Measurements from ENCODE around the gene SPRR2F. TPM values are rescaled to one million over a fixed set of nuclear protein-coding genes. Genes with fewer than 3 reads are reported as not detected.
"Not testable (repeated sequence)": the region's sequence is repeated elsewhere in the genome, so short reads cannot be mapped to it uniquely, and the experiment has no call there.

The SPRR2F gene
- total and polyA plus RNA-seq, 11 donors = 5.5 TPM; not detected in 10

DNA sequence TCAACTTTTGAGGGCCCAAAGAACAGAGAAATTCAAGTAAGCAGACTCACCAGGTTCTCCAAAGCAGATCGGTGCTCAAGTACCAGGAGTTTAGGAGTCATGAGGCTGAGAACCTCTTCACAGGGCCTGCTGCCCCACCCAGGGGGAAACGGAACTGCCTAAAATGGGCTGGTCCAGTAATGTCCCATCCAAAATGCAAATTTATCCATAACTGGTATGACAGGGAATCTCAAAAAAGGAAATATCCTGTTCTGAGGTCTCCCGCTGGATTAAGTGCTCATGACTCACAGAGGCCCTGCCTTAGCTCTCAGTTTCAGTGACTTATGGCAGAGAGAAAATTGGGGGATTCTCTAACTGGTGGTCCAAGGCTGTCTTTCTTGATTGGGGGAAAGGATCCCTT lies 28.1 kb upstream of the SPRR2F start:
- Histone ChIP-seq H3K4me3 (no peak overlapping the region), H3K9me3 (no peaks in the 10 kb centered on the region), H3K36me3 (no peaks in the 10 kb centered on the region), H3K4me1 (no peaks in the 10 kb centered on the region), H3K27me3 (peaks cover 0 to 3% (median 0%) of the 10 kb centered on the region in 9 donors), H3K27ac (no peak overlapping the region)
- no peak for TF ChIP-seq POLR2A (IDR thresholded peaks at IDR 0.05)
- TF ChIP-seq, protein P1, sequence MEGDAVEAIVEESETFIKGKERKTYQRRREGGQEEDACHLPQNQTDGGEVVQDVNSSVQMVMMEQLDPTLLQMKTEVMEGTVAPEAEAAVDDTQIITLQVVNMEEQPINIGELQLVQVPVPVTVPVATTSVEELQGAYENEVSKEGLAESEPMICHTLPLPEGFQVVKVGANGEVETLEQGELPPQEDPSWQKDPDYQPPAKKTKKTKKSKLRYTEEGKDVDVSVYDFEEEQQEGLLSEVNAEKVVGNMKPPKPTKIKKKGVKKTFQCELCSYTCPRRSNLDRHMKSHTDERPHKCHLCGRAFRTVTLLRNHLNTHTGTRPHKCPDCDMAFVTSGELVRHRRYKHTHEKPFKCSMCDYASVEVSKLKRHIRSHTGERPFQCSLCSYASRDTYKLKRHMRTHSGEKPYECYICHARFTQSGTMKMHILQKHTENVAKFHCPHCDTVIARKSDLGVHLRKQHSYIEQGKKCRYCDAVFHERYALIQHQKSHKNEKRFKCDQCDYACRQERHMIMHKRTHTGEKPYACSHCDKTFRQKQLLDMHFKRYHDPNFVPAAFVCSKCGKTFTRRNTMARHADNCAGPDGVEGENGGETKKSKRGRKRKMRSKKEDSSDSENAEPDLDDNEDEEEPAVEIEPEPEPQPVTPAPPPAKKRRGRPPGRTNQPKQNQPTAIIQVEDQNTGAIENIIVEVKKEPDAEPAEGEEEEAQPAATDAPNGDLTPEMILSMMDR (IDR thresholded peaks at IDR 0.05) = no peak
- no peak for ATAC-seq
- 81 to 89% (median 84%) methylated on average over 3 of the region's 3 CpGs for WGBS, 4 donors
- intact Hi-C loops (cut with DNase I) = no loop called here
- no peak for DNase-seq

DNA sequence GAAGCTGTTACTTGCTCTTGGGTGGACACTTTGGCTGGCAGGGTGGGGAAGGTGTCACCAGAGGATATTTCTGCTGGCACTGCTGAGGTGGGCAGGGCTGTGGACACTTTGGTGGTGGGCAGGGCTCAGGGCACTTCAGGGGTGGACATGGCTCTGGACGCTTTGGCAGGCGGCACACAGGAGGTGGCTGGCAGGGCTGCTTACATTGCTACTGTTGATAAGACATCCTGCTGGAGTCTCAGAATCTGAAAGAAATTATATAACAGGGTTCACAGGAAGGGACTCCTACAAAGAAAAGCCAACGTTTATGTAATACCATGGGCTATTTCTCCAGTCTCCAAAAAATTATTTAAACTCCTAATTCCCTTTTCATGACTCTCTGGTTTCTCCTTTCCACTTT lies 27.2 kb upstream of the SPRR2F start:
- TF ChIP-seq, protein P1 (IDR thresholded peaks at IDR 0.05) = no peak
- TF ChIP-seq POLR2A (IDR thresholded peaks at IDR 0.05) = no peak
- WGBS, 4 donors = 38 to 60% (median 54%) methylated on average over 3 of the region's 3 CpGs
- H3K4me3 ChIP-seq = no peak overlapping the region
- DNase-seq (no peak), ATAC-seq (no peak)
- H3K36me3 ChIP-seq = no peaks in the 10 kb centered on the region
- H3K27ac ChIP-seq = no peak overlapping the region
- H3K27me3 ChIP-seq = peaks cover 0 to 3% (median 0%) of the 10 kb centered on the region in 9 donors
- H3K4me1 ChIP-seq = no peaks in the 10 kb centered on the region
- no peaks in the 10 kb centered on the region for H3K9me3 ChIP-seq
- intact Hi-C loops (cut with DNase I) = no loop called here

DNA sequence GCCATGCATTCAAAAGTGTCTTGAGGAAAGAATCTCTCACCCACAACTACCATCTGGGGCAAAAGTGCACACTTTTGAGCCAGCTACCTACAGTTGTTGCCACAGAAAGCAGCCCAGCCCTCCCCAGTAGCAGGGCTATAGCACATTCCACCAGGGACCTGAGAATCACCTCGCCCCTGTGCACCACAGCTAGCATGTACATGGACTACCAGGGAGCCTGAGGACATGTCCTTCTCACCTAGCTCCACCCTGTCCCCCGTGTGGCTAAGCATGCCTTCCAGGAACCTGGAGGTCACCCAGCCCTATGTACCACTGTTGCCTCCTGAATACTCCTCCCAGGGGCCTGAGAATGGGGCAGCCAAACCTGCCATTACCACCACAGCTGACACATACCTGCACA lies 20.4 kb upstream of the SPRR2F start:
- Histone ChIP-seq H3K4me3 (no peak overlapping the region), H3K27ac (no peak overlapping the region), H3K27me3 (peaks cover 0 to 7% (median 0%) of the 10 kb centered on the region in 9 donors), H3K9me3 (no peaks in the 10 kb centered on the region), H3K36me3 (no peaks in the 10 kb centered on the region), H3K4me1 (no peaks in the 10 kb centered on the region)
- DNase-seq (no peak), ATAC-seq (no peak)
- WGBS, 4 donors = 67 to 71% (median 70%) methylated on average over 1 to 2 of the region's 2 CpGs
- intact Hi-C loops (cut with DNase I) = no loop called here
- no peak for TF ChIP-seq POLR2A (IDR thresholded peaks at IDR 0.05)
- TF ChIP-seq, protein P1 (IDR thresholded peaks at IDR 0.05) = no peak

DNA sequence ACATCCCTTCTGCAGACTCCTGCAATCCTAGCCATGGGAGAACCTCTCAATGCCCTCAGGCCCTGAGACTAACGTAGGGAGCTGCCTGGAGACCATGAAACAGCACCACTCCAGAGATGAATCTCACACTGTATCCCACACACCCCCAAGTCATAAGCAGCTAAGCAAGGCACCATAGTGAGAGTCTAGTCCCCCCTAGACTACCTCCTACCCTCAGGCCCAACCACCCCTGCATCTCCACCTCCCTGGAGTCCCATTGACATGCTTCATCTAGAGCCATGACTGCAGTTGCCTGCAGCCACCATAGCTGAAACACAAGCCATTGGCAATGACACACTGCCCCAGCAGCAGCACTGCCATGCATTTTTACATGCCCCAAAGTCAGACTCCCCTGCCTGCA lies 20.0 kb upstream of the SPRR2F start:
- Histone ChIP-seq H3K4me3 (no peak overlapping the region), H3K9me3 (no peaks in the 10 kb centered on the region), H3K4me1 (no peaks in the 10 kb centered on the region), H3K36me3 (no peaks in the 10 kb centered on the region), H3K27me3 (peaks cover 0 to 7% (median 0%) of the 10 kb centered on the region in 9 donors), H3K27ac (no peak overlapping the region)
- 64 to 85% (median 79%) methylated on average over 1 of the region's 1 CpG for WGBS, 4 donors
- ATAC-seq (no peak), DNase-seq (no peak)
- TF ChIP-seq, protein P1 (IDR thresholded peaks at IDR 0.05) = no peak
- TF ChIP-seq POLR2A (IDR thresholded peaks at IDR 0.05) = no peak
- intact Hi-C loops (cut with DNase I) = no loop called here

DNA sequence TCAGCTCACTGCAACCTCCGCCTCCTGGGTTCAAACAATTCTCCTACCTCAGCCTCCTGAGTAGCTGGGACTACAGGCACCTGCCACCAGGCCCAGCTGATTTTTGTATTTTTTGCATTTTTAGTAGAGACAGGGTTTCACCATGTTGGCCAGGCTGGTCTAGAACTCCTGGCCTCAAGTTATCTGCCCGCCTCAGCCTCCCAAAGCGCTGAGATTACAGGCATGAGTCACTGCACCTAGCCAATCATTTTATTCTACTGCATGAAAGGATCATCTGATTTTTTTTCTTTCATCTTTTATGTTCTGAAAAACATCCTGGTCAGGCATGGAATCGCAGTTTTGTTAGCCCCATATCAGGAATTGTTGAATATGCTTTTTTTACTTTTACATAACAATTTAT lies 15.4 kb upstream of the SPRR2F start:
- not testable (repeated sequence) for ATAC-seq

More for the DNA sequence above, 15.4 kb upstream of the SPRR2F start:
- H3K27me3 ChIP-seq; H3K36me3 ChIP-seq; H3K27ac ChIP-seq; H3K4me3 ChIP-seq; DNase-seq; intact Hi-C loops (cut with DNase I); H3K4me1 ChIP-seq: not testable (repeated sequence)
- WGBS, 4 donors = 88 to 91% (median 89%) methylated on average over 4 of the region's 4 CpGs
- peaks cover 0 to 22% (median 2%) of the 10 kb centered on the region in 12 donors for H3K9me3 ChIP-seq

Measured in heart left ventricle (tissue), 16 donors.